ENCODE measurements around the gene KYAT1. TPM values are rescaled to one million over a fixed set of nuclear protein-coding genes. Genes with fewer than 3 reads are reported as not detected.

Gene KYAT1
- total RNA-seq, 1 donor from 2014 or later = 15.7 TPM

- intact Hi-C loops (cut with micrococcal nuclease) = loop anchor here (10.0 kb wide), 1 partner anchor 355 kb away; the partner anchor contains the start of gene SPTAN1
Measured at GRCh38 chr9:128909859-128910258, 28.1 kb upstream of the KYAT1 start.

- intact Hi-C loops (cut with micrococcal nuclease) = loop anchor here (10.0 kb wide), 1 partner anchor 354 kb away; the partner anchor contains the start of gene SPTAN1
Measured at GRCh38 chr9:128908372-128908771, 26.6 kb upstream of the KYAT1 start.

- intact Hi-C loops (cut with micrococcal nuclease) = loop anchor here (10.0 kb wide), 1 partner anchor 352 kb away; the partner anchor contains the start of gene SPTAN1
Measured at GRCh38 chr9:128906741-128907140, 25.0 kb upstream of the KYAT1 start.

- intact Hi-C loops (cut with micrococcal nuclease) = loop anchor here (10.0 kb wide), 1 partner anchor 351 kb away; the partner anchor contains the start of gene SPTAN1
Measured at GRCh38 chr9:128905964-128906363, 24.2 kb upstream of the KYAT1 start.

- intact Hi-C loops (cut with micrococcal nuclease) = loop anchor here (10.0 kb wide), 1 partner anchor 349 kb away; the partner anchor contains the start of gene SPTAN1
Measured at GRCh38 chr9:128903871-128904620, 22.3 kb upstream of the KYAT1 start.

GRCh38 chr9:128903079-128903461 lies 21.3 kb upstream of the KYAT1 start:
- intact Hi-C loops (cut with micrococcal nuclease) = loop anchor here (10.0 kb wide), 1 partner anchor 348 kb away; the partner anchor contains the start of gene SPTAN1

GRCh38 chr9:128902351-128903078 lies 20.8 kb upstream of the KYAT1 start:
- intact Hi-C loops (cut with micrococcal nuclease) = loop anchor here (1.0 to 10.0 kb wide), 2 partner anchors 21 to 348 kb away; partner anchors contain the start of genes KYAT1 and SPTAN1

- intact Hi-C loops (cut with micrococcal nuclease) = loop anchor here (1.0 to 10.0 kb wide), 2 partner anchors 21 to 347 kb away; partner anchors contain the start of genes KYAT1 and SPTAN1
Measured at GRCh38 chr9:128901822-128902221, 20.1 kb upstream of the KYAT1 start.

- intact Hi-C loops (cut with micrococcal nuclease) = loop anchor here (10.0 kb wide), 1 partner anchor 347 kb away; the partner anchor contains the start of gene SPTAN1
Measured at GRCh38 chr9:128901379-128901778, 19.6 kb upstream of the KYAT1 start.

GRCh38 chr9:128899566-128900322 lies 18.0 kb upstream of the KYAT1 start:
- intact Hi-C loops (cut with micrococcal nuclease) = loop anchor here (10.0 kb wide), 1 partner anchor 345 kb away; the partner anchor contains the start of gene SPTAN1

GRCh38 chr9:128898845-128899565 lies 17.3 kb upstream of the KYAT1 start:
- intact Hi-C loops (cut with micrococcal nuclease) = no loop called here

- intact Hi-C loops (cut with micrococcal nuclease) = no loop called here
Measured at GRCh38 chr9:128898382-128898781, 16.6 kb upstream of the KYAT1 start.

- intact Hi-C loops (cut with micrococcal nuclease) = no loop called here
Measured at GRCh38 chr9:128895556-128895955, 13.8 kb upstream of the KYAT1 start.

- intact Hi-C loops (cut with micrococcal nuclease) = no loop called here
Measured at GRCh38 chr9:128894764-128895163, 13.0 kb upstream of the KYAT1 start.

GRCh38 chr9:128893354-128893753 lies 11.6 kb upstream of the KYAT1 start:
- intact Hi-C loops (cut with micrococcal nuclease) = no loop called here

- intact Hi-C loops (cut with micrococcal nuclease) = no loop called here
Measured at GRCh38 chr9:128892221-128892921, 10.6 kb upstream of the KYAT1 start.

- intact Hi-C loops (cut with micrococcal nuclease) = no loop called here
Measured at GRCh38 chr9:128891321-128892220, 9.8 kb upstream of the KYAT1 start.

GRCh38 chr9:128887914-128888350 lies 6.2 kb upstream of the KYAT1 start:
- intact Hi-C loops (cut with micrococcal nuclease) = no loop called here

GRCh38 chr9:128887049-128887448 lies 5.3 kb upstream of the KYAT1 start:
- intact Hi-C loops (cut with micrococcal nuclease) = no loop called here

Data from T-helper 2 cell treated with Interferon-gamma antibody and Interleukin-4, amounts not matched to agents 100 ng/mL and 5 ng/mL, for 36 hours (primary cell).